Mesendoderm (in vitro differentiated cells): ENCODE results near the gene SND1.

ENCODE experiments used
- DNase-seq: peaks from one replicate; pipeline ENCODE4 v3.0.0; 2013
- H2AK5ac ChIP-seq: 2 replicates; pipeline ENCODE4 v1.6.1; 2013; ENCODE audit warnings: low read length, inconsistent platforms
- H2BK120ac ChIP-seq: 2 replicates; pipeline ENCODE4 v1.6.1; 2013; ENCODE audit warnings: low read depth, mild to moderate bottlenecking, low read length, moderate library complexity, mixed read lengths
- H2BK15ac ChIP-seq: replicated peaks from 2 replicates; pipeline ENCODE4 v1.6.1; 2013; ENCODE audit warnings: low read depth, mild to moderate bottlenecking, moderate library complexity
- H2BK5ac ChIP-seq: 2 replicates; pipeline ENCODE4 v1.6.1; 2013; ENCODE audit warnings: low read length, inconsistent platforms
- H3K18ac ChIP-seq: 2 replicates; pipeline ENCODE4 v1.6.1; 2013; ENCODE audit warnings: mild to moderate bottlenecking, low read length, mixed read lengths
- H3K23ac ChIP-seq: one replicate; pipeline ENCODE4 v1.6.1; 2013; ENCODE audit warnings: low read length
- H3K27ac ChIP-seq: 2 replicates; pipeline ENCODE4 v1.5.1; 2013; ENCODE audit warnings: low read depth, mild to moderate bottlenecking, inconsistent platforms, low read length, moderate library complexity
- H3K27me3 ChIP-seq: 2 replicates; pipeline ENCODE4 v1.6.1; 2013; ENCODE audit warnings: low read length, control low read depth, mild to moderate bottlenecking, inconsistent platforms; ENCODE audit not compliant: insufficient read depth, poor library complexity
- H3K36me3 ChIP-seq: 2 replicates; pipeline ENCODE4 v1.6.1; 2013; ENCODE audit warnings: low read length, inconsistent platforms; ENCODE audit not compliant: control insufficient read depth, insufficient read depth
- H3K4ac ChIP-seq: one replicate; pipeline ENCODE4 v1.6.1; 2013; ENCODE audit warnings: low read depth, mild to moderate bottlenecking, low read length, moderate library complexity
- H3K4me1 ChIP-seq: 2 replicates; pipeline ENCODE4 v1.6.1; 2013; ENCODE audit warnings: low read depth, low read length, inconsistent platforms; ENCODE audit not compliant: control insufficient read depth
- H3K4me2 ChIP-seq: 2 replicates; pipeline ENCODE4 v1.6.1; 2013; ENCODE audit warnings: low read length
- H3K4me3 ChIP-seq: 2 replicates; pipeline ENCODE4 v1.5.1; 2013; ENCODE audit warnings: mild to moderate bottlenecking, low read length
- H3K56ac ChIP-seq: one replicate; pipeline ENCODE4 v1.6.1; 2013; ENCODE audit warnings: low read length
- H3K79me1 ChIP-seq: 2 replicates; pipeline ENCODE4 v1.6.1; 2013; ENCODE audit warnings: low read length, inconsistent platforms
- H3K79me2 ChIP-seq: 2 replicates; pipeline ENCODE4 v1.6.1; 2013; ENCODE audit warnings: mild to moderate bottlenecking, low read length; ENCODE audit not compliant: control insufficient read depth, insufficient read depth
- H3K9ac ChIP-seq: 2 replicates; pipeline ENCODE4 v1.6.1; 2013; ENCODE audit warnings: low read length, inconsistent platforms
- H4K5ac ChIP-seq: one replicate; pipeline ENCODE4 v1.6.1; 2013; ENCODE audit warnings: low read length
- H4K8ac ChIP-seq: one replicate; pipeline ENCODE4 v1.6.1; 2013; ENCODE audit warnings: low read depth, mild to moderate bottlenecking, control low read depth, low read length, moderate library complexity
- WGBS: extraction: QIAGEN DNeasy Blood & Tissue Kit; methylation state at CpG from one replicate; pipeline ENCODE4 v1.1.7; 2013; ENCODE audit warnings: low lambda C conversion rate, missing lambda C conversion rate; ENCODE audit not compliant: insufficient coverage; ENCODE audit errors: extremely low coverage; 5-methylcytosine and 5-hydroxymethylcytosine counted together

The SND1 gene

GRCh38 chr7:127690806-127691205 is 38.8 kb downstream of the SND1 start:
- H2BK15ac ChIP-seq, result no peak overlapping the region

GRCh38 chr7:127692200-127692599 is 40.2 kb downstream of the SND1 start:
- H3K36me3 ChIP-seq, result peaks cover 13% of the 10 kb centered on the region
- WGBS, result no CpG with 5 or more reads among the region's 1 CpG

More at GRCh38 chr7:127690806-127691205, 38.8 kb downstream of the SND1 start:
- H3K18ac ChIP-seq, result no peak overlapping the region
- H3K27ac ChIP-seq, result no peak overlapping the region
- H3K36me3 ChIP-seq, result peaks cover 13% of the 10 kb centered on the region
- H2AK5ac ChIP-seq, result no peak overlapping the region
- no peak overlapping the region for H4K5ac ChIP-seq
- H3K4ac ChIP-seq, result no peak overlapping the region
- no peak overlapping the region for H3K4me3 ChIP-seq
- H4K8ac ChIP-seq, result no peak overlapping the region
- no peaks in the 10 kb centered on the region for H3K4me1 ChIP-seq
- no peak overlapping the region for H3K23ac ChIP-seq
- H3K79me1 ChIP-seq, result peaks cover 33% of the 10 kb centered on the region
- no peak overlapping the region for H2BK120ac ChIP-seq
- no peak for DNase-seq
- no peak overlapping the region for H3K9ac ChIP-seq
- no peak overlapping the region for H2BK5ac ChIP-seq
- H3K56ac ChIP-seq, result no peak overlapping the region
- H3K27me3 ChIP-seq, result no peaks in the 10 kb centered on the region
- WGBS, result no CpG with 5 or more reads among the region's 3 CpGs
- H3K79me2 ChIP-seq, result peaks cover 35% of the 10 kb centered on the region
- no peak overlapping the region for H3K4me2 ChIP-seq

GRCh38 chr7:127699853-127700252 is 47.9 kb downstream of the SND1 start:
- Histone ChIP-seq H3K4me2 (no peak overlapping the region), H3K18ac (no peak overlapping the region), H2AK5ac (no peak overlapping the region), H3K4me3 (no peak overlapping the region), H3K27ac (no peak overlapping the region), H3K36me3 (peaks cover 25% of the 10 kb centered on the region), H3K9ac (no peak overlapping the region), H3K23ac (no peak overlapping the region), H2BK5ac (no peak overlapping the region), H4K5ac (no peak overlapping the region), H3K4ac (no peak overlapping the region), H3K4me1 (no peaks in the 10 kb centered on the region), H3K56ac (no peak overlapping the region), H3K79me1 (peaks cover 23% of the 10 kb centered on the region), H4K8ac (no peak overlapping the region), H2BK120ac (no peak overlapping the region), H2BK15ac (no peak overlapping the region), H3K27me3 (no peaks in the 10 kb centered on the region), H3K79me2 (peaks cover 15% of the 10 kb centered on the region)
- no peak for DNase-seq
- no CpG with 5 or more reads among the region's 2 CpGs for WGBS

More at GRCh38 chr7:127692200-127692599, 40.2 kb downstream of the SND1 start:
- Histone ChIP-seq H3K27me3 (no peaks in the 10 kb centered on the region), H3K27ac (no peak overlapping the region), H3K18ac (no peak overlapping the region), H3K9ac (no peak overlapping the region), H2BK5ac (no peak overlapping the region), H3K56ac (no peak overlapping the region), H3K79me2 (peaks cover 37% of the 10 kb centered on the region), H4K8ac (no peak overlapping the region), H3K4ac (no peak overlapping the region), H3K4me1 (no peaks in the 10 kb centered on the region), H2BK15ac (no peak overlapping the region), H4K5ac (no peak overlapping the region), H2AK5ac (no peak overlapping the region), H3K23ac (no peak overlapping the region), H3K4me3 (no peak overlapping the region), H3K4me2 (no peak overlapping the region), H3K79me1 (peaks cover 33% of the 10 kb centered on the region), H2BK120ac (no peak overlapping the region)
- no peak for DNase-seq

GRCh38 chr7:127702052-127702652 is 50.2 kb downstream of the SND1 start:
- Histone ChIP-seq H3K23ac (no peak overlapping the region), H3K27me3 (no peaks in the 10 kb centered on the region), H3K4ac (no peak overlapping the region), H2AK5ac (no peak overlapping the region), H2BK120ac (no peak overlapping the region), H4K8ac (no peak overlapping the region), H3K4me2 (no peak overlapping the region), H3K36me3 (peaks cover 19% of the 10 kb centered on the region), H3K9ac (no peak overlapping the region), H3K79me1 (peaks cover 17% of the 10 kb centered on the region), H4K5ac (no peak overlapping the region), H2BK5ac (no peak overlapping the region), H2BK15ac (no peak overlapping the region), H3K79me2 (peaks cover 8% of the 10 kb centered on the region), H3K56ac (no peak overlapping the region), H3K27ac (no peak overlapping the region), H3K4me3 (no peak overlapping the region), H3K18ac (no peak overlapping the region), H3K4me1 (no peaks in the 10 kb centered on the region)
- no CpG with 5 or more reads among the region's 6 CpGs for whole genome bisulfite sequencing
- DNase-seq, result no peak

DNA sequence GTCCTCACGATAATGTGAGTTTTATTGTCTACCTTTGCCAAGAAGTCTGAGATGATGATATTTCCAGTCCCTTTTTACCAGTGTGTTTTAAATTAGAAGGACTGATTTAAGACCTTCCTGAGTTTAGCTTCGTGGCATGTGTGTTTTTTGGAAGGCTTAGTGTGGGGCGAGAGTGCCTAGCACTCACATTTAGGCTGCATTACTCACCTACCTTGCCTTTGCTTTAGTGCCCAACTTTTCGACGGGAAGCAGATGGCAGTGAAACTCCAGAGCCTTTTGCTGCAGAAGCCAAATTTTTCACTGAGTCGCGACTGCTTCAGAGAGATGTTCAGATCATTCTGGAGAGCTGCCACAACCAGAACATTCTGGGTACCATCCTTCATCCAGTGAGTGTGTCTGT is 50.9 kb downstream of the SND1 start:
- WGBS, result no CpG with 5 or more reads among the region's 7 CpGs
- Histone ChIP-seq H2AK5ac (no peak overlapping the region), H3K9ac (no peak overlapping the region), H3K27ac (no peak overlapping the region), H3K79me1 (peaks cover 13% of the 10 kb centered on the region), H2BK120ac (no peak overlapping the region), H3K36me3 (peaks cover 20% of the 10 kb centered on the region), H3K4me3 (no peak overlapping the region), H2BK15ac (no peak overlapping the region), H3K4me1 (no peaks in the 10 kb centered on the region), H3K79me2 (peaks cover 3% of the 10 kb centered on the region), H4K5ac (no peak overlapping the region), H3K56ac (no peak overlapping the region), H3K4ac (no peak overlapping the region), H3K18ac (no peak overlapping the region), H3K23ac (no peak overlapping the region), H3K27me3 (no peaks in the 10 kb centered on the region), H4K8ac (no peak overlapping the region), H2BK5ac (no peak overlapping the region), H3K4me2 (no peak overlapping the region)
- DNase-seq, result no peak

GRCh38 chr7:127704211-127704610 is 52.2 kb downstream of the SND1 start:
- no peak overlapping the region for H2AK5ac ChIP-seq
- no peak overlapping the region for H2BK120ac ChIP-seq
- peaks cover 12% of the 10 kb centered on the region for H3K79me1 ChIP-seq
- no peak overlapping the region for H3K4me2 ChIP-seq
- no peaks in the 10 kb centered on the region for H3K79me2 ChIP-seq
- no peak overlapping the region for H3K9ac ChIP-seq
- no peak overlapping the region for H3K4ac ChIP-seq
- H3K4me3 ChIP-seq, result no peak overlapping the region
- whole genome bisulfite sequencing, result no CpG with 5 or more reads among the region's 1 CpG
- H3K18ac ChIP-seq, result no peak overlapping the region
- no peak overlapping the region for H4K8ac ChIP-seq
- no peaks in the 10 kb centered on the region for H3K27me3 ChIP-seq
- H4K5ac ChIP-seq, result no peak overlapping the region
- no peak overlapping the region for H2BK15ac ChIP-seq
- no peak for DNase-seq
- H3K4me1 ChIP-seq, result no peaks in the 10 kb centered on the region
- H3K27ac ChIP-seq, result no peak overlapping the region
- H3K56ac ChIP-seq, result no peak overlapping the region
- H2BK5ac ChIP-seq, result no peak overlapping the region
- H3K23ac ChIP-seq, result no peak overlapping the region
- peaks cover 23% of the 10 kb centered on the region for H3K36me3 ChIP-seq
